Measurements from ENCODE around the gene DZANK1. TPM values are rescaled to one million over a fixed set of nuclear protein-coding genes. Genes with fewer than 3 reads are reported as not detected.

Gene DZANK1
- total RNA-seq (1 to 10 TPM in 4 of 9 donors, under 1 TPM in 4, not detected in 1; 0.46 to 2.0 (median 0.85) TPM), polyA plus RNA-seq (under 1 TPM; 0.72 to 0.97 TPM)
- long read RNA-seq, donor 1, partial matches to known transcripts: 1 of 2 reads
- long read RNA-seq, donor 1, other reads (novel, unspliced or antisense): 1 of 2 reads
- long read RNA-seq, donor 2, partial matches to known transcripts: 0 of 2 reads
- long read RNA-seq, donor 2, other reads (novel, unspliced or antisense): 2 of 2 reads
- long read RNA-seq, donor 3, partial matches to known transcripts: 0 of 1 reads
- long read RNA-seq, donor 3, other reads (novel, unspliced or antisense): 1 of 1 reads

DNA sequence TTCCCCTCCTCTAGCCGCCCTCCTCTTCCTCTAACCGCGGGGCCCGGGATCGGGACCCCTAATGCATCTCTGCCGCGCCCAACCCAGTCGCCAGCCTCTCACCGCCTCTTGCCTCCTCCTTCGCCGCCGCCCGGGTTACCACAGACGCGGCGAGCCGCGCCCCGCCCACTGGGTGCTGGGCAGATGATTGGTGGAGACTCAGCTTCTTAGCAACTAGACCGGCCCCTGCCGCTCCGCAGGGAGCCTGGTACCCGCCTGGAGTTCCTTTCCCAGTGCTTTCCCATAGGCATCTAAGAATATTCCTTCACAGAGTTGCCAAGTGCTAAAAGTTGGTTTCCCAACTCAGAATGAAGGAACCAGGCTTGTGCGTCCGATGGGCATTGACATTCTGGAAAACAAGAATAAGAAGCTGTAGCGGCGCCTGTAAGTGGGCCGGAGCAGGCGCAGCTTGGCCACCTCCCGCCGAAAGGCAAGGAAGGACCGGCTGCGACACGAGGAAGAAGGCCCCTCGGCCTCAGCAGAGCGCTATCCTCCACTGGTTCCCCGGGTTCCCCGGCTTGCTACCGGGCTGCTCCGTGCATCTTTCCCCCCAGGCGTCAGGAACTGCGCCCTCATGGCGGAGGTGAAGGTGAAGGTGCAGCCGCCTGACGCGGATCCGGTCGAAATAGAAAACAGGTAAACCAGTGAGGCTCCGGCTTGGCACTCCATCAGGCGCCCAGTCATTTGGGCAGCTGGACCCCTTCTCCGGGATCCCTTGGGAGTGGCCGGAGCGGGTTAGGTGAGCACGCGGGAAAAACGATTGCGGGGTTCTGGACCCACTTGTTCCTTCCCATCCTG, at the start of gene DZANK1, which contains the start of gene POLR3F:
Gene DZANK1, minus strand, starts transcription at position 137 of the 837 bp plus-strand sequence. CDS start 1,672 bp downstream, outside the sequence.
Gene POLR3F, plus strand, starts transcription at position 497 of the 837 bp plus-strand sequence. Its CDS starts 117 bp downstream, at position 614.
- DNase-seq (peak; percentile 95 to 98 (median 97)), ATAC-seq (peak; percentile 99 to 100 (median 100))
- Histone ChIP-seq H3K27me3 (no peaks in the 10 kb centered on the region), H3K9me3 (no peaks in the 10 kb centered on the region), H3K4me1 (peaks cover 0 to 22% (median 14%) of the 10 kb centered on the region in 12 donors), H3K27ac (peak within 1 kb of the TSS; percentile 73 to 95 (median 88)), H3K36me3 (peaks cover 0 to 31% (median 19%) of the 10 kb centered on the region in 9 donors), H3K4me3 (peak within 1 kb of the TSS; percentile 74 to 99 (median 82))
- 0 to 1% (median 0%) methylated on average over 42 to 57 of the region's 57 CpGs for WGBS, 4 donors
- intact Hi-C loops (cut with DNase I): loop anchor here in 7 of 10 donors (1.0 to 10.0 kb wide), 9 partner anchors 30 to 180 kb away; partner anchors contain the start of genes SEC23B (in 3 of the 7), ZNF133 (in 3 of the 7), RBBP9 (in 2 of the 7) and SMIM26 (in 1 of the 7)
- no peak for TF ChIP-seq POLR2A (IDR thresholded peaks at IDR 0.05)
- TF ChIP-seq, protein P1, sequence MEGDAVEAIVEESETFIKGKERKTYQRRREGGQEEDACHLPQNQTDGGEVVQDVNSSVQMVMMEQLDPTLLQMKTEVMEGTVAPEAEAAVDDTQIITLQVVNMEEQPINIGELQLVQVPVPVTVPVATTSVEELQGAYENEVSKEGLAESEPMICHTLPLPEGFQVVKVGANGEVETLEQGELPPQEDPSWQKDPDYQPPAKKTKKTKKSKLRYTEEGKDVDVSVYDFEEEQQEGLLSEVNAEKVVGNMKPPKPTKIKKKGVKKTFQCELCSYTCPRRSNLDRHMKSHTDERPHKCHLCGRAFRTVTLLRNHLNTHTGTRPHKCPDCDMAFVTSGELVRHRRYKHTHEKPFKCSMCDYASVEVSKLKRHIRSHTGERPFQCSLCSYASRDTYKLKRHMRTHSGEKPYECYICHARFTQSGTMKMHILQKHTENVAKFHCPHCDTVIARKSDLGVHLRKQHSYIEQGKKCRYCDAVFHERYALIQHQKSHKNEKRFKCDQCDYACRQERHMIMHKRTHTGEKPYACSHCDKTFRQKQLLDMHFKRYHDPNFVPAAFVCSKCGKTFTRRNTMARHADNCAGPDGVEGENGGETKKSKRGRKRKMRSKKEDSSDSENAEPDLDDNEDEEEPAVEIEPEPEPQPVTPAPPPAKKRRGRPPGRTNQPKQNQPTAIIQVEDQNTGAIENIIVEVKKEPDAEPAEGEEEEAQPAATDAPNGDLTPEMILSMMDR (IDR thresholded peaks at IDR 0.05): no peak

DNA sequence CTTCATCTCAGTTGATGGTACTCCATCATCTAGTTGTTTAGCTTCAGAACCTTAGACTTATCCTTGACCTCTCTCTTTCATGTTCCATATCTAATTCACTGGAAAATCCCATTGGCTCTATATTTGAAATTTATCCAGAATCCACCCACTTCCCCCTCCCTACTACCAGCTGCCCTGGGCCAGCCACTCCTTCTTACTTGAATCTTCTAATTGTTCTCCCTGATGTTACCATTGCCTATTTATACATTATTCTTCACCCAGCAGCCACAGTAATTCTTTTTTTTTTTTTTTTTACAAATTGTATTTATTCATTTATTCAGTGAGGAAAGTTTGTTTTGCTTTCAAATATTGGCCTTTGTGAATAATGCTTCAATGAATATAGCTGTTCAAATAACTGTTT, 49.1 kb upstream of the DZANK1 start:
- intact Hi-C loops (cut with DNase I): no loop called here
- no peak for TF ChIP-seq POLR2A (IDR thresholded peaks at IDR 0.05)
- TF ChIP-seq, protein P1 (IDR thresholded peaks at IDR 0.05): no peak
- Histone ChIP-seq H3K4me1 (peaks cover 0 to 19% (median 0%) of the 10 kb centered on the region in 12 donors), H3K36me3 (peaks cover 0 to 70% (median 56%) of the 10 kb centered on the region in 9 donors), H3K27ac (no peak overlapping the region), H3K4me3 (no peak overlapping the region), H3K27me3 (no peaks in the 10 kb centered on the region), H3K9me3 (no peaks in the 10 kb centered on the region)
- ATAC-seq: no peak
- no peak for DNase-seq

DNA sequence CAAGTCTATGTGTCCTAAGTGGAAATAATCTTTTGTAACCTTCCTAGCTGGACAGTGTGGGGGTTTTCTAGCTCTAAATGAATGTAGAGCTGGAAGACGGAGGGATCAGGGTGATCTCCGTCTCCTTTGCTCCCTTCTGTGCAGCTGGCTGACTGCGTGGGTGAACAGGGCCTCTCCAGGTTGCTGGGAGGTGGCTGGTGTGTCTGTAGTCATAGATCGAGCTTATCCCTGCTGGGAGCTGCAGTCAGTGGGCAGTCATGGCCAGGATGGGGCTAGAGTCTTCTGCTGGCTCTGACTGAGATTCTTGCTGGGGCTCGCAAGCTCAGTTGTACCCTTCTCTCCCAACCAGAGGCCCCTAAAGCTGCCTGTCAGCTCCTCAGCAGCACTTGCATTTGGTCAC, 47.3 kb upstream of the DZANK1 start:
- no peak for ATAC-seq
- H3K9me3 ChIP-seq: no peaks in the 10 kb centered on the region
- no peak for DNase-seq
- peaks cover 0 to 33% (median 0%) of the 10 kb centered on the region in 12 donors for H3K4me1 ChIP-seq
- intact Hi-C loops (cut with DNase I): loop anchor here in 1 of 10 donors (5.0 kb wide), 1 partner anchor 53 kb away; the partner anchor contains the start of gene SMIM26
- no peak overlapping the region for H3K4me3 ChIP-seq
- H3K27me3 ChIP-seq: no peaks in the 10 kb centered on the region
- TF ChIP-seq POLR2A (IDR thresholded peaks at IDR 0.05): no peak
- TF ChIP-seq, protein P1 (IDR thresholded peaks at IDR 0.05): no peak
- peaks cover 0 to 80% (median 67%) of the 10 kb centered on the region in 9 donors for H3K36me3 ChIP-seq
- 84 to 91% (median 89%) methylated on average over 4 to 5 of the region's 5 CpGs for WGBS, 4 donors
- no peak overlapping the region for H3K27ac ChIP-seq
